Erythroblast (primary cell): ENCODE results near the gene PNPLA7.

ENCODE experiments used
- GATA1 ChIP-seq: IDR thresholded peaks from 2 replicates; pipeline ENCODE4 v1.6.1; 2011; ENCODE audit warnings: low read depth, mild to moderate bottlenecking, control low read depth, low read length, moderate library complexity
- POLR2A ChIP-seq: IDR thresholded peaks from 2 replicates; pipeline ENCODE4 v1.6.1; 2011; ENCODE audit warnings: mild to moderate bottlenecking, low read length

DNA sequence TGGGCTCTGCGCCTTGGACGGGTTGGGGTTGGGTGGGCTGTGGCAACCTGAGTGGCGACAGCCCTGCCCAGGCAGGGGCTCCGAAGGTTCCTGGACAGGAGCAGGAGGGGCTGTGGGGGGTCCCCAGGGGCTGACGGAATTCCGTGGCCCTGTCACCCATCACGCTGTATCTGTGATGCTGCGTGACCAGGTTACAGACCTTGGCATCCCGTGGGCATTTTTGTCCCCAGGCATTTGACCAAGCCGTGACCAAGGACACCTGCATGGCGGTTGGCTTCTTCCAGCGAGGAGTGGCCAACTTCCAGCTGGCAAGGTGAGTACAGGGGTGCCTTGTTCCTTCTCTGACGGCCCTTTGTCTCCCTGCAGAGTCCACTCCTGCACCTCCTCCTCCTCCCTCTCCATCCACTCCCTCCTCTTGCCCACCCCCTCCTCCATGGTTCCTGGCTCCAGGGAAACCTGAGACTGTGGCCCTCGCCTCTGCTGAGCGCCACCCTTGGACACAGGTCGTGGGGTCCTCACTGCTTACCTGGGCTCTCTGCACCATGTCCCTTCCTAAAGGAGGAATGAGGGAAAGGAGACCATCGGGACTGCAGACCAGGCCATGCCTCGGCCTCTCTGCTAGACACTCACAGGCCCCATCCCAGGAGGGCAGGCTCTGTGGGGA is 124.1 kb downstream of the PNPLA7 start:
- TF ChIP-seq POLR2A (no peak), GATA1 (no peak)
